Spleen (tissue), 11 donors: ENCODE measurements around the gene ST3GAL4. TPM values are rescaled to one million over a fixed set of nuclear protein-coding genes. Genes with fewer than 3 reads are reported as not detected.
A peak's percentile ranks its signal among the peaks of the same experiment; 100 is the strongest.

Experiments
- DNase-seq: peaks from one replicate; pipeline ENCODE4 v3.0.0-alpha.2; 2020
- H3K27ac ChIP-seq, 8 donors: fragments of 200-600 bp; sonication (generic) in 7 of 8; 1 replicate in 4 of 8; 2 replicates in 4 of 8; pipeline versions ENCODE4 v1.5.0 to v1.8.0; 2016 to 2021; ENCODE audit warnings: inconsistent platforms in 4 of 8, mild to moderate bottlenecking in 4 of 8, moderate library complexity in 1 of 8
- H3K27me3 ChIP-seq, 7 donors: fragments of 200-600 bp; sonication (generic) in 6 of 7; replicated peaks in 1 of 7; 1 replicate in 4 of 7; 2 replicates in 3 of 7; pipeline versions ENCODE4 v1.5.0 to v1.8.0; 2016 to 2021; ENCODE audit warnings: inconsistent platforms in 3 of 7, mild to moderate bottlenecking in 1 of 7
- H3K36me3 ChIP-seq, 6 donors: fragments of 200-600 bp; sonication (generic) in 5 of 6; 1 replicate in 4 of 6; 2 replicates in 2 of 6; pipeline versions ENCODE4 v1.5.0 to v1.8.0; 2016 to 2021; ENCODE audit warnings: inconsistent platforms in 2 of 6
- H3K4me1 ChIP-seq, 6 donors: fragments of 200-600 bp; sonication (generic) in 5 of 6; 1 replicate in 3 of 6; 2 replicates in 3 of 6; pipeline versions ENCODE4 v1.5.0 to v1.8.0; 2016 to 2021; ENCODE audit warnings: inconsistent platforms in 3 of 6
- H3K4me3 ChIP-seq, 8 donors: fragments of 200-600 bp; sonication (generic) in 7 of 8; 1 replicate in 4 of 8; 2 replicates in 4 of 8; pipeline versions ENCODE4 v1.5.0 to v1.8.0; 2016 to 2021; ENCODE audit warnings: inconsistent platforms in 4 of 8, mild to moderate bottlenecking in 4 of 8, moderate library complexity in 2 of 8
- H3K9me3 ChIP-seq, 8 donors: fragments of 200-600 bp; sonication (generic) in 7 of 8; 1 replicate in 4 of 8; 2 replicates in 4 of 8; pipeline versions ENCODE4 v1.5.0 to v1.8.0; 2016 to 2021; ENCODE audit warnings: inconsistent platforms in 4 of 8
- CTCF ChIP-seq, 11 experiments: fragments of 200-600 bp in 7 of 11; fragments of 450-650 bp in 4 of 11; sonication (generic) in 4 of 11; IDR thresholded peaks in 8 of 11; conservative IDR thresholded peaks in 3 of 11; 1 replicate in 7 of 11; 2 replicates in 4 of 11; pipeline versions ENCODE4 v1.4.0 to v1.8.0; 2016 to 2021; ENCODE audit warnings: antibody characterized with exemption in 11 of 11, inconsistent platforms in 4 of 11, mild to moderate bottlenecking in 1 of 11
- POLR2A ChIP-seq, 3 donors: fragments of 450-650 bp; IDR thresholded peaks; one replicate each; pipeline ENCODE4 v1.5.1; 2017; ENCODE audit warnings: antibody characterized with exemption in 3 of 3, mild to moderate bottlenecking in 1 of 3
- POLR2AphosphoS5 ChIP-seq, 3 donors: sonication (generic); formaldehyde crosslinking; IDR thresholded peaks; one replicate each; pipeline ENCODE4 v1.5.1; 2017; ENCODE audit warnings: antibody characterized with exemption in 3 of 3
- WGBS, 5 donors: extraction: QIAGEN DNeasy Blood & Tissue Kit in 3 of 5; methylation state at CpG; one replicate each; pipeline versions ENCODE4 v1.1.5 to v1.1.7; 2013 to 2018; 5-methylcytosine and 5-hydroxymethylcytosine counted together
- intact Hi-C: fragments of 100-400 bp; cut with DNase I; formaldehyde crosslinking; loops from one replicate; pipeline ENCODE4 v1.15.0; 2023; ENCODE audit warnings: low total_unique reads
- polyA plus RNA-seq, 3 donors: library from polyadenylated mRNA; stranded (reverse); fragments of 200-250 nt; gene quantifications; one replicate each; pipeline ENCODE4 v1.2.1, GENCODE V29; 2013
- total RNA-seq, 7 donors: library from RNA; depleted of rRNA in 3 of 7; stranded (reverse); fragments of >200 nt in 3 of 7; fragmentation: NEBNext Ultra II Directional in 4 of 7; extraction: Animal tissue kit (Norgen Biotek cat#: 25700) in 4 of 7; gene quantifications; one replicate each; pipeline versions ENCODE4 v1.1.0 to v1.2.1, GENCODE V29; 2016 to 2021
- donor health status: healthy with polysubstance abuse.
- donor health status: DM: no; HTN: no; CAD: no; lungs with moderate emphysema.
- donor health status: DM: no; HTN: no; CAD: no.
- donor health status: Bipolar disorder and iron deficiency.
- donor health status: healthy.
- donor health status: DM: no; HTN: no; CAD: no.
- donor health status: DM: yes; HTN: yes; CAD: no.

ST3GAL4 gene
- total and polyA plus RNA-seq, 10 donors = 12.8 to 102 (median 47.4) TPM

GRCh38 chr11:126409620-126409985 lies 54.1 kb downstream of the ST3GAL4 start:
- H3K4me1 ChIP-seq = peaks cover under 1 to 34% (median 16%) of the 10 kb centered on the region in 6 donors
- no peaks in the 10 kb centered on the region for H3K9me3 ChIP-seq
- TF ChIP-seq POLR2A (IDR thresholded peaks at IDR 0.05) = no peak
- no peak for TF ChIP-seq CTCF (IDR thresholded peaks at IDR 0.05 in 8 of 11, conservative IDR thresholded peaks at IDR 0.05 in 3 of 11)
- no peak for TF ChIP-seq POLR2AphosphoS5 (IDR thresholded peaks at IDR 0.05)
- DNase-seq = no peak
- WGBS, 5 donors = 75 to 86% (median 80%) methylated on average over 3 of the region's 3 CpGs
- H3K36me3 ChIP-seq = peaks cover 0 to 91% (median 42%) of the 10 kb centered on the region in 6 donors
- H3K4me3 ChIP-seq = no peak overlapping the region
- no peaks in the 10 kb centered on the region for H3K27me3 ChIP-seq
- intact Hi-C loops = no loop called here
- no peak overlapping the region for H3K27ac ChIP-seq

GRCh38 chr11:126410649-126411048 lies 55.2 kb downstream of the ST3GAL4 start:
- 80 to 90% (median 83%) methylated on average over 6 of the region's 6 CpGs for WGBS, 5 donors
- no peak for TF ChIP-seq CTCF (IDR thresholded peaks at IDR 0.05 in 8 of 11, conservative IDR thresholded peaks at IDR 0.05 in 3 of 11)
- no peak for TF ChIP-seq POLR2AphosphoS5 (IDR thresholded peaks at IDR 0.05)
- TF ChIP-seq POLR2A (IDR thresholded peaks at IDR 0.05) = no peak
- peaks cover 0 to 98% (median 42%) of the 10 kb centered on the region in 6 donors for H3K36me3 ChIP-seq
- H3K9me3 ChIP-seq = no peaks in the 10 kb centered on the region
- intact Hi-C loops = no loop called here
- peak; percentile 56 for DNase-seq
- peak overlapping the region in 4 of 8 donors; percentile 2 to 84 (median 48) for H3K27ac ChIP-seq
- peaks cover 6 to 38% (median 24%) of the 10 kb centered on the region in 6 donors for H3K4me1 ChIP-seq
- H3K4me3 ChIP-seq = no peak overlapping the region
- no peaks in the 10 kb centered on the region for H3K27me3 ChIP-seq

DNA sequence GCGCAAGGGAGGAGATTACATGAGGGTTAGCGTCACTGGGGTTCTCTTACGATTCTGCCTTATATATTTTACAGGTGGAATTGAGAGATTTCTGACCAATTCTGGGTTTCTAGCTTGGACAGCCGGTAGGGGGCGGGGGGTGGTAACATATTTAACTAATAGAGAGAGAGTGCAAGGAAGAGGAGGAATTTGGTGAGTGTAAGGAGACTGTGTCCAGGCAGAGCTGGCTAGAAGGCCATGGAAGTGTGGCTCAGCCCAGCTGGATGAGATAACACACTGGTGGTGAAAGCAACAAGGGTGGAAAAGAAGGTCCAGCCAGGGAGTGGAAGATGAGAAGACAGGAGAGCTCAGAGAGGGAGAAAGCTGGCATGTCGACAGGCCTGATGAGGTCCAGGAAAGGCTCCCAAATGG lies 56.5 kb downstream of the ST3GAL4 start:
- intact Hi-C loops = no loop called here
- no peak for TF ChIP-seq POLR2A (IDR thresholded peaks at IDR 0.05)
- no peak for TF ChIP-seq CTCF (IDR thresholded peaks at IDR 0.05 in 8 of 11, conservative IDR thresholded peaks at IDR 0.05 in 3 of 11)
- no peak for TF ChIP-seq POLR2AphosphoS5 (IDR thresholded peaks at IDR 0.05)
- peaks cover 17 to 48% (median 35%) of the 10 kb centered on the region in 6 donors for H3K4me1 ChIP-seq
- H3K9me3 ChIP-seq = no peaks in the 10 kb centered on the region
- DNase-seq = peak; percentile 41
- WGBS, 5 donors = 73 to 95% (median 82%) methylated on average over 6 of the region's 6 CpGs
- H3K36me3 ChIP-seq = peaks cover 0 to 86% (median 39%) of the 10 kb centered on the region in 6 donors
- no peak overlapping the region for H3K4me3 ChIP-seq
- peak overlapping the region in 4 of 8 donors; percentile 24 to 84 (median 58) for H3K27ac ChIP-seq
- H3K27me3 ChIP-seq = peaks cover 0 to 5% (median 0%) of the 10 kb centered on the region in 7 donors

GRCh38 chr11:126413426-126413825 lies 57.9 kb downstream of the ST3GAL4 start:
- no peak overlapping the region for H3K4me3 ChIP-seq

More at GRCh38 chr11:126413426-126413825, 57.9 kb downstream of the ST3GAL4 start:
- Histone ChIP-seq H3K27me3 (peaks cover 0 to 6% (median 0%) of the 10 kb centered on the region in 7 donors), H3K9me3 (no peaks in the 10 kb centered on the region), H3K27ac (peak overlapping the region in 7 of 8 donors; percentile 60 to 87 (median 80)), H3K36me3 (peaks cover 0 to 71% (median 28%) of the 10 kb centered on the region in 6 donors), H3K4me1 (peaks cover 22 to 55% (median 42%) of the 10 kb centered on the region in 6 donors)
- intact Hi-C loops = no loop called here
- DNase-seq = peak; percentile 62
- TF ChIP-seq CTCF (IDR thresholded peaks at IDR 0.05 in 8 of 11, conservative IDR thresholded peaks at IDR 0.05 in 3 of 11) (no peak), POLR2AphosphoS5 (IDR thresholded peaks at IDR 0.05) (no peak), POLR2A (IDR thresholded peaks at IDR 0.05) (no peak)
- 91 to 95% (median 93%) methylated on average over 11 of the region's 11 CpGs for WGBS, 5 donors
